Right cardiac atrium (tissue), 5 donors: ENCODE data around the gene KLHL42. TPM values are rescaled to one million over a fixed set of nuclear protein-coding genes. Genes with fewer than 3 reads are reported as not detected.

Experiments
- ATAC-seq, 2 donors: fragments of 200-7000 bp; cut with Tn5 transposase; one replicate each; pipeline versions ENCODE4 v1.8.0 to v1.9.1; 2020; ENCODE audit warnings: moderate library complexity in 2 of 2, mild to moderate bottlenecking in 1 of 2
- DNase-seq, 3 donors: peaks; one replicate each; pipeline ENCODE4 v3.0.0-alpha.2; 2020
- H3K27ac ChIP-seq: one replicate; pipeline ENCODE4 v1.5.1; 2013; ENCODE audit warnings: mild to moderate bottlenecking, low read length, control low read depth, moderate library complexity
- H3K27me3 ChIP-seq: one replicate; pipeline ENCODE4 v1.6.1; 2013; ENCODE audit not compliant: control insufficient read depth, insufficient read depth
- H3K4me1 ChIP-seq: one replicate; pipeline ENCODE4 v1.6.1; 2013; ENCODE audit warnings: low read length; ENCODE audit not compliant: control insufficient read depth, insufficient read depth
- H3K4me3 ChIP-seq: one replicate; pipeline ENCODE4 v1.5.1; 2013; ENCODE audit warnings: low read length, control low read depth
- H3K9me3 ChIP-seq: one replicate; pipeline ENCODE4 v1.6.1; 2013; ENCODE audit warnings: low read length; ENCODE audit not compliant: control insufficient read depth
- WGBS: extraction: QIAGEN DNeasy Blood & Tissue Kit; methylation state at CpG from one replicate; pipeline ENCODE4 v1.1.7; 2013; 5-methylcytosine and 5-hydroxymethylcytosine counted together
- intact Hi-C, 4 donors: fragments of 100-400 bp; cut with DNase I; formaldehyde crosslinking; loops; one replicate each; pipeline versions ENCODE4 v1.11.0 to v1.14.0; 2022 to 2023
- polyA plus RNA-seq: library from polyadenylated mRNA; stranded (reverse); fragments of 200-250 nt; gene quantifications from one replicate; pipeline ENCODE4 v1.2.3, GENCODE V29; 2013
- total RNA-seq, 4 donors: library from RNA; stranded (reverse); fragmentation: NEBNext Ultra II Directional; extraction: Animal tissue kit (Norgen Biotek cat#: 25700); gene quantifications; one replicate each; pipeline ENCODE4 v1.2.1, GENCODE V29; 2021
- donor health status: healthy with polysubstance abuse.
- donor health status: DM: no; HTN: yes; CAD: no.
- donor health status: DM: no; HTN: no; CAD: no.
- donor health status: DM: no; HTN: yes; CAD: no; lungs with severe emphysema.
- donor health status: DM: yes; HTN: yes; CAD: no.

KLHL42 gene
- total and polyA plus RNA-seq, 5 donors = 4.7 to 13.4 (median 7.9) TPM

GRCh38 chr12:27756670-27757195 lies 23.3 kb upstream of the KLHL42 start:
- intact Hi-C loops = no loop called here

GRCh38 chr12:27762757-27763156 lies 17.3 kb upstream of the KLHL42 start:
- Histone ChIP-seq H3K4me3 (no peak overlapping the region), H3K4me1 (no peaks in the 10 kb centered on the region), H3K27me3 (no peaks in the 10 kb centered on the region), H3K9me3 (no peaks in the 10 kb centered on the region), H3K27ac (no peak overlapping the region)
- no peak for ATAC-seq
- WGBS = 96% methylated on average over 2 of the region's 2 CpGs
- no peak for DNase-seq
- intact Hi-C loops = no loop called here

More at GRCh38 chr12:27756670-27757195, 23.3 kb upstream of the KLHL42 start:
- Histone ChIP-seq H3K27ac (no peak overlapping the region), H3K4me1 (no peaks in the 10 kb centered on the region), H3K9me3 (no peaks in the 10 kb centered on the region), H3K27me3 (no peaks in the 10 kb centered on the region), H3K4me3 (no peak overlapping the region)
- no peak for DNase-seq
- no peak for ATAC-seq
- 92% methylated on average over 7 of the region's 7 CpGs for WGBS

- ATAC-seq = no peak
- intact Hi-C loops = no loop called here
- WGBS = 91% methylated on average over 3 of the region's 3 CpGs
Observed at GRCh38 chr12:27766587-27766986, 13.4 kb upstream of the KLHL42 start.

GRCh38 chr12:27769142-27769673 lies 10.8 kb upstream of the KLHL42 start:
- H3K9me3 ChIP-seq = no peaks in the 10 kb centered on the region
- no peak for ATAC-seq
- H3K27me3 ChIP-seq = no peaks in the 10 kb centered on the region
- H3K27ac ChIP-seq = no peak overlapping the region
- intact Hi-C loops = no loop called here
- H3K4me3 ChIP-seq = no peak overlapping the region
- H3K4me1 ChIP-seq = no peaks in the 10 kb centered on the region
- DNase-seq = no peak
- 84% methylated on average over 8 of the region's 8 CpGs for WGBS

More at GRCh38 chr12:27766587-27766986, 13.4 kb upstream of the KLHL42 start:
- Histone ChIP-seq H3K27me3 (no peaks in the 10 kb centered on the region), H3K9me3 (no peaks in the 10 kb centered on the region), H3K4me3 (no peak overlapping the region), H3K27ac (no peak overlapping the region), H3K4me1 (no peaks in the 10 kb centered on the region)
- no peak for DNase-seq

GRCh38 chr12:27771481-27772327 lies 8.3 kb upstream of the KLHL42 start:
- Histone ChIP-seq H3K4me1 (no peaks in the 10 kb centered on the region), H3K9me3 (no peaks in the 10 kb centered on the region), H3K27me3 (no peaks in the 10 kb centered on the region), H3K27ac (no peak overlapping the region), H3K4me3 (no peak overlapping the region)
- intact Hi-C loops = no loop called here
- WGBS = 90% methylated on average over 3 of the region's 3 CpGs
- ATAC-seq (no peak), DNase-seq (no peak)

- no peaks in the 10 kb centered on the region for H3K27me3 ChIP-seq
- 39% methylated on average over 5 of the region's 5 CpGs for WGBS
- intact Hi-C loops = no loop called here
- no peaks in the 10 kb centered on the region for H3K9me3 ChIP-seq
- ATAC-seq = no peak
- no peaks in the 10 kb centered on the region for H3K4me1 ChIP-seq
- no peak overlapping the region for H3K27ac ChIP-seq
- DNase-seq = no peak
- H3K4me3 ChIP-seq = no peak overlapping the region
Observed at GRCh38 chr12:27772328-27773049, 7.5 kb upstream of the KLHL42 start.

- Histone ChIP-seq H3K27ac (no peak overlapping the region), H3K27me3 (no peaks in the 10 kb centered on the region), H3K4me1 (peaks cover 6% of the 10 kb centered on the region), H3K4me3 (no peak overlapping the region), H3K9me3 (no peaks in the 10 kb centered on the region)
- intact Hi-C loops = no loop called here
- 71% methylated on average over 5 of the region's 5 CpGs for WGBS
- DNase-seq = no peak
- no peak for ATAC-seq
Observed at GRCh38 chr12:27777141-27777540, 2.9 kb upstream of the KLHL42 start.

GRCh38 chr12:27778206-27778605 lies 1.8 kb upstream of the KLHL42 start:
- H3K27me3 ChIP-seq = no peaks in the 10 kb centered on the region
- no peak overlapping the region for H3K4me3 ChIP-seq
- no peaks in the 10 kb centered on the region for H3K9me3 ChIP-seq
- DNase-seq = no peak
- no peak overlapping the region for H3K27ac ChIP-seq
- intact Hi-C loops = no loop called here
- no peak for ATAC-seq
- 56% methylated on average over 1 of the region's 1 CpG for whole genome bisulfite sequencing
- peaks cover 6% of the 10 kb centered on the region for H3K4me1 ChIP-seq

- intact Hi-C loops = no loop called here
- peak; percentile 18 to 58 (median 52) for DNase-seq
- ATAC-seq = no peak
- H3K27ac ChIP-seq = peak overlapping the region; percentile 78
- H3K4me3 ChIP-seq = peak overlapping the region; percentile 50
- H3K27me3 ChIP-seq = no peaks in the 10 kb centered on the region
- no peaks in the 10 kb centered on the region for H3K9me3 ChIP-seq
- WGBS = 2% methylated on average over 36 of the region's 36 CpGs
- H3K4me1 ChIP-seq = peaks cover 6% of the 10 kb centered on the region
Observed at GRCh38 chr12:27779416-27779919, 565 bp upstream of the KLHL42 start.

- DNase-seq = peak; percentile 24 to 57 (median 47)
- Histone ChIP-seq H3K27me3 (no peaks in the 10 kb centered on the region), H3K4me3 (peak overlapping the region; percentile 50), H3K27ac (peak overlapping the region; percentile 78), H3K9me3 (no peaks in the 10 kb centered on the region), H3K4me1 (peaks cover 6% of the 10 kb centered on the region)
- 11% methylated on average over 27 of the region's 27 CpGs for WGBS
- intact Hi-C loops = no loop called here
- peak; percentile 10 to 41 for ATAC-seq
Observed at GRCh38 chr12:27780612-27781408, 777 bp downstream of the KLHL42 start.
